HL-60 (cell line): ENCODE measurements around the gene ASF1A.

Experiments
- DNase-seq, 2 experiments: peaks; one replicate each; pipeline ENCODE4 v3.0.0-alpha.2; 2010 to 2020; ENCODE audit warnings: low read depth in 1 of 2, low spot score in 1 of 2
- H3K27ac ChIP-seq: fragments of 250-450 bp; sonication (Bioruptor Pico); replicated peaks from 2 replicates; pipeline ENCODE4 v1.5.1; 2020; ENCODE audit warnings: mild to moderate bottlenecking, moderate library complexity
- H3K27me3 ChIP-seq: fragments of 250-450 bp; sonication (Bioruptor Pico); 2 replicates; pipeline ENCODE4 v1.5.1; 2021; ENCODE audit warnings: mild to moderate bottlenecking, moderate library complexity; ENCODE audit not compliant: insufficient read depth, poor library complexity, severe bottlenecking
- H3K4me3 ChIP-seq: replicated peaks from 2 replicates; pipeline ENCODE4 v1.5.1; 2011; ENCODE audit warnings: mild to moderate bottlenecking, control low read depth, low read length; ENCODE audit not compliant: insufficient read depth
- GABPA ChIP-seq: IDR thresholded peaks from 2 replicates; pipeline ENCODE4 v1.6.1; 2012; ENCODE audit warnings: low read depth
- POLR2AphosphoS5 ChIP-seq: IDR thresholded peaks from 2 replicates; pipeline ENCODE4 v1.6.1; 2012; ENCODE audit warnings: low read depth
- SPI1 ChIP-seq: IDR thresholded peaks from 2 replicates; pipeline ENCODE4 v1.6.1; 2012; ENCODE audit warnings: low read depth, mild to moderate bottlenecking, borderline replicate concordance
- TF ChIP-seq, protein P1 (sequence below): IDR thresholded peaks from one replicate; pipeline ENCODE4 v1.5.1; 2011; ENCODE audit warnings: low read length, control low read depth, inconsistent platforms; ENCODE audit not compliant: insufficient read depth
- TF ChIP-seq, protein P2 (sequence below): IDR thresholded peaks from 2 replicates; pipeline ENCODE4 v1.6.1; 2012; ENCODE audit warnings: low read depth; ENCODE audit not compliant: insufficient replicate concordance

The ASF1A gene

DNA sequence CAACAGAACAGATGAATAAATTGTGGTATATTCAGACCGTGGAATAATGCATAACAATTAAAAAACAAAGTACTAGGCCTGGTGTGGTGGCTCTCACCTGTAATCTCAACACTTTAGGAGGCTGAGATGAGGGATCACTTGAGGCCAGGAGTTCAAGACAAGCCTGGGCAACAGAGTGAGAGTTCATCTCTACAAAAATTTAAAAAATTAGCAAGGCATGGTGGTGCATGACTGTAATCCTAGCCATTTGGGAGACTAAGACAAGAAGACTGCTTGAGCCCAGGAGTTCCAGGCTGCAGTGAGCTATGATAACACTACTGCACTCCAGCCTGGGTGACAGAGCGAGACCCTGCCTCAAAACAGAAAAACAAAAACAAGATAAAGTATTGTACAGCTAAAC, 16.1 kb upstream of the ASF1A start:
- Histone ChIP-seq H3K4me3 (no peak overlapping the region), H3K27ac (no peak overlapping the region), H3K27me3 (no peaks in the 10 kb centered on the region)
- TF ChIP-seq, protein P1, sequence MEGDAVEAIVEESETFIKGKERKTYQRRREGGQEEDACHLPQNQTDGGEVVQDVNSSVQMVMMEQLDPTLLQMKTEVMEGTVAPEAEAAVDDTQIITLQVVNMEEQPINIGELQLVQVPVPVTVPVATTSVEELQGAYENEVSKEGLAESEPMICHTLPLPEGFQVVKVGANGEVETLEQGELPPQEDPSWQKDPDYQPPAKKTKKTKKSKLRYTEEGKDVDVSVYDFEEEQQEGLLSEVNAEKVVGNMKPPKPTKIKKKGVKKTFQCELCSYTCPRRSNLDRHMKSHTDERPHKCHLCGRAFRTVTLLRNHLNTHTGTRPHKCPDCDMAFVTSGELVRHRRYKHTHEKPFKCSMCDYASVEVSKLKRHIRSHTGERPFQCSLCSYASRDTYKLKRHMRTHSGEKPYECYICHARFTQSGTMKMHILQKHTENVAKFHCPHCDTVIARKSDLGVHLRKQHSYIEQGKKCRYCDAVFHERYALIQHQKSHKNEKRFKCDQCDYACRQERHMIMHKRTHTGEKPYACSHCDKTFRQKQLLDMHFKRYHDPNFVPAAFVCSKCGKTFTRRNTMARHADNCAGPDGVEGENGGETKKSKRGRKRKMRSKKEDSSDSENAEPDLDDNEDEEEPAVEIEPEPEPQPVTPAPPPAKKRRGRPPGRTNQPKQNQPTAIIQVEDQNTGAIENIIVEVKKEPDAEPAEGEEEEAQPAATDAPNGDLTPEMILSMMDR = no peak
- TF ChIP-seq GABPA (no peak), POLR2AphosphoS5 (no peak), SPI1 (no peak)
- TF ChIP-seq, protein P2, sequence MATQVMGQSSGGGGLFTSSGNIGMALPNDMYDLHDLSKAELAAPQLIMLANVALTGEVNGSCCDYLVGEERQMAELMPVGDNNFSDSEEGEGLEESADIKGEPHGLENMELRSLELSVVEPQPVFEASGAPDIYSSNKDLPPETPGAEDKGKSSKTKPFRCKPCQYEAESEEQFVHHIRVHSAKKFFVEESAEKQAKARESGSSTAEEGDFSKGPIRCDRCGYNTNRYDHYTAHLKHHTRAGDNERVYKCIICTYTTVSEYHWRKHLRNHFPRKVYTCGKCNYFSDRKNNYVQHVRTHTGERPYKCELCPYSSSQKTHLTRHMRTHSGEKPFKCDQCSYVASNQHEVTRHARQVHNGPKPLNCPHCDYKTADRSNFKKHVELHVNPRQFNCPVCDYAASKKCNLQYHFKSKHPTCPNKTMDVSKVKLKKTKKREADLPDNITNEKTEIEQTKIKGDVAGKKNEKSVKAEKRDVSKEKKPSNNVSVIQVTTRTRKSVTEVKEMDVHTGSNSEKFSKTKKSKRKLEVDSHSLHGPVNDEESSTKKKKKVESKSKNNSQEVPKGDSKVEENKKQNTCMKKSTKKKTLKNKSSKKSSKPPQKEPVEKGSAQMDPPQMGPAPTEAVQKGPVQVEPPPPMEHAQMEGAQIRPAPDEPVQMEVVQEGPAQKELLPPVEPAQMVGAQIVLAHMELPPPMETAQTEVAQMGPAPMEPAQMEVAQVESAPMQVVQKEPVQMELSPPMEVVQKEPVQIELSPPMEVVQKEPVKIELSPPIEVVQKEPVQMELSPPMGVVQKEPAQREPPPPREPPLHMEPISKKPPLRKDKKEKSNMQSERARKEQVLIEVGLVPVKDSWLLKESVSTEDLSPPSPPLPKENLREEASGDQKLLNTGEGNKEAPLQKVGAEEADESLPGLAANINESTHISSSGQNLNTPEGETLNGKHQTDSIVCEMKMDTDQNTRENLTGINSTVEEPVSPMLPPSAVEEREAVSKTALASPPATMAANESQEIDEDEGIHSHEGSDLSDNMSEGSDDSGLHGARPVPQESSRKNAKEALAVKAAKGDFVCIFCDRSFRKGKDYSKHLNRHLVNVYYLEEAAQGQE = no peak
- DNase-seq = no peak

- H3K27me3 ChIP-seq = no peaks in the 10 kb centered on the region
- DNase-seq = no peak
- TF ChIP-seq, protein P1 = no peak
- TF ChIP-seq, protein P2 = no peak
- no peak for TF ChIP-seq SPI1
- TF ChIP-seq POLR2AphosphoS5 = no peak
- no peak for TF ChIP-seq GABPA
- no peak overlapping the region for H3K4me3 ChIP-seq
- H3K27ac ChIP-seq = no peak overlapping the region
Observed at GRCh38 chr6:118881440-118882313, 12.3 kb upstream of the ASF1A start.

DNA sequence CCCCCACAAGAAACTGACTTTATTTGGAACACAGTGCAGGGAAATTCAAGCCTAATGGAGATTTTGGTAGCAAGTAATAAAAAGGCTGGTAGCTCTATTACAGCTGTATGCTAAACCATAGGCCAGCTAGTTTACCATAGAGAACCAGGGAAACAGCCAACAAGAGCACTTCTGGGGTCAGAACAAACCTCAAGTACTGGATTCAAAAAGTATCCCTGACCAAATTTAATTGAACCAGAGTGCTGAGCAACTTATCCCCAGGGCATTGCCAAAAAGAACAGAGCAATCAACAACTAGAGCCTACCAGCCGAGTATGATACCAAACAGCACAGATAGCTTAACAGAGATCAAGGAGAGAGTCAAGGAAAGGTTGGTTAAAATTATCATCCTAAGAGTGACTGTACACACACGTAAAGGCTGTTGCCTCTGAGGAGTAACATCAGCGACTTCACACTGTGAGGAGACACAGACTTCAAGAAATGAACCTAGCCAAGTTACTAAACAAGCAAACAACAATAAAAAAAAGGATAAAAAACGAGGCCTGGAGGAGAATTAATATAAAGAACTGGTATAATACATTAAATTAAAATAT, 11.5 kb upstream of the ASF1A start:
- Histone ChIP-seq H3K4me3 (no peak overlapping the region), H3K27ac (no peak overlapping the region), H3K27me3 (no peaks in the 10 kb centered on the region)
- no peak for TF ChIP-seq POLR2AphosphoS5
- no peak for TF ChIP-seq SPI1
- TF ChIP-seq, protein P1 = no peak
- DNase-seq = no peak
